Neural cell (in vitro differentiated cells): Measurements from ENCODE around the gene CHST2. TPM values are rescaled to one million over a fixed set of nuclear protein-coding genes. Genes with fewer than 3 reads are reported as not detected.

Source experiments
- H2AFZ ChIP-seq: fragments of 200-600, 300-800 bp; sonication (generic), shearing (Covaris generic); 2 replicates; pipeline ENCODE4 v1.6.0; 2014; ENCODE audit warnings: low read depth, mild to moderate bottlenecking, antibody characterized with exemption, low read length, moderate library complexity
- H3F3A ChIP-seq: fragments of 200-600 bp; shearing (Covaris generic); 2 replicates; pipeline ENCODE4 v1.6.1; 2016; ENCODE audit warnings: mild to moderate bottlenecking, moderate library complexity, mixed read lengths, antibody characterized with exemption, low read length; ENCODE audit not compliant: insufficient read depth, poor library complexity, severe bottlenecking
- H3K27ac ChIP-seq: fragments of 200-600, 300-800 bp; sonication (generic), shearing (Covaris generic); 2 replicates; pipeline ENCODE4 v1.5.1; 2014; ENCODE audit warnings: mild to moderate bottlenecking, low read length, moderate library complexity
- H3K27me3 ChIP-seq: fragments of 300-800, 200-600 bp; sonication (generic), shearing (Covaris generic); 2 replicates; pipeline ENCODE4 v1.6.0; 2014; ENCODE audit warnings: mild to moderate bottlenecking, low read depth, low read length, moderate library complexity; ENCODE audit not compliant: insufficient read depth
- H3K36me3 ChIP-seq: fragments of 300-800, 200-600 bp; sonication (generic), shearing (Covaris generic); 2 replicates; pipeline ENCODE4 v1.5.1; 2014; ENCODE audit warnings: mild to moderate bottlenecking, antibody characterized with exemption, low read length, moderate library complexity; ENCODE audit not compliant: insufficient read depth
- H3K4me2 ChIP-seq: fragments of 300-800, 200-600 bp; sonication (generic), shearing (Covaris generic); 2 replicates; pipeline ENCODE4 v1.6.0; 2014; ENCODE audit warnings: mild to moderate bottlenecking, low read length
- H3K4me3 ChIP-seq: fragments of 300-800, 200-600 bp; sonication (generic), shearing (Covaris generic); 2 replicates; pipeline ENCODE4 v1.5.1; 2014; ENCODE audit warnings: mild to moderate bottlenecking, low read length, moderate library complexity
- H3K79me2 ChIP-seq: fragments of 200-600 bp; shearing (Covaris generic); replicated peaks from 2 replicates; pipeline ENCODE4 v1.6.0; 2014; ENCODE audit warnings: mild to moderate bottlenecking, low read length, moderate library complexity; ENCODE audit not compliant: insufficient read depth
- H3K9ac ChIP-seq: fragments of 300-800, 200-600 bp; sonication (generic), shearing (Covaris generic); 2 replicates; pipeline ENCODE4 v1.6.1; 2016; ENCODE audit warnings: mild to moderate bottlenecking, low read length, mixed read lengths
- H3K9me2 ChIP-seq: fragments of 200-600 bp; shearing (Covaris generic); 2 replicates; pipeline ENCODE4 v1.6.1; 2016; ENCODE audit warnings: mild to moderate bottlenecking, low read length, mixed read lengths; ENCODE audit not compliant: insufficient read depth
- H3K9me3 ChIP-seq: fragments of 200-600, 300-800 bp; sonication (generic), shearing (Covaris generic); 2 replicates; pipeline ENCODE4 v1.6.1; 2016; ENCODE audit warnings: mild to moderate bottlenecking, mixed run types, low read length, moderate library complexity, mixed read lengths
- H4K20me1 ChIP-seq: fragments of 200-600 bp; shearing (Covaris generic); 2 replicates; pipeline ENCODE4 v1.6.1; 2016; ENCODE audit warnings: mild to moderate bottlenecking, mixed run types; ENCODE audit not compliant: insufficient read depth
- EP300 ChIP-seq: fragments of 450-650 bp; conservative IDR thresholded peaks from 2 replicates; pipeline ENCODE4 v1.6.1; 2014; ENCODE audit warnings: antibody characterized with exemption, mild to moderate bottlenecking, moderate library complexity; ENCODE audit not compliant: poor library complexity, severe bottlenecking
- EZH2 ChIP-seq: fragments of 200-600, 300-800 bp; shearing (Covaris generic), sonication (generic); IDR thresholded peaks from 2 replicates; pipeline ENCODE4 v1.6.1; 2014; ENCODE audit warnings: antibody characterized with exemption, low read length, borderline replicate concordance, mild to moderate bottlenecking; ENCODE audit not compliant: insufficient read depth, poor library complexity, severe bottlenecking
- MXI1 ChIP-seq: fragments of 450-650 bp; conservative IDR thresholded peaks from 2 replicates; pipeline ENCODE4 v1.6.1; 2014; ENCODE audit warnings: antibody characterized with exemption, mild to moderate bottlenecking; ENCODE audit not compliant: poor library complexity, severe bottlenecking
- POLR2AphosphoS5 ChIP-seq: IDR thresholded peaks from 2 replicates; pipeline ENCODE4 v1.6.1; 2012
- RAD21 ChIP-seq: fragments of 450-650 bp; conservative IDR thresholded peaks from 2 replicates; pipeline ENCODE4 v1.6.1; 2014; ENCODE audit warnings: antibody characterized with exemption, mild to moderate bottlenecking, moderate library complexity
- SMC3 ChIP-seq: fragments of 450-650 bp; conservative IDR thresholded peaks from 2 replicates; pipeline ENCODE4 v1.6.1; 2014; ENCODE audit warnings: antibody characterized with exemption, mild to moderate bottlenecking, moderate library complexity; ENCODE audit not compliant: poor library complexity
- TAF1 ChIP-seq: IDR thresholded peaks from 2 replicates; pipeline ENCODE4 v1.6.1; 2012; ENCODE audit warnings: low read depth
- polyA plus RNA-seq: library from polyadenylated mRNA; depleted of rRNA; stranded (reverse); fragments of >200 nt; gene quantifications from 2 replicates; pipeline ENCODE4 v1.2.3, GENCODE V29; 2014
- TF ChIP-seq, protein P1 (sequence below): fragments of 450-650 bp; IDR thresholded peaks from 2 replicates; pipeline ENCODE4 v1.5.1; 2014; ENCODE audit warnings: antibody characterized with exemption, mild to moderate bottlenecking, moderate library complexity; ENCODE audit not compliant: poor library complexity, severe bottlenecking
- TF ChIP-seq, protein P2 (sequence below): IDR thresholded peaks from 2 replicates; pipeline ENCODE4 v1.6.1; 2012; ENCODE audit warnings: borderline replicate concordance

The CHST2 gene
- polyA plus RNA-seq, 1 donor from 2014 or later = 5.0 TPM

DNA sequence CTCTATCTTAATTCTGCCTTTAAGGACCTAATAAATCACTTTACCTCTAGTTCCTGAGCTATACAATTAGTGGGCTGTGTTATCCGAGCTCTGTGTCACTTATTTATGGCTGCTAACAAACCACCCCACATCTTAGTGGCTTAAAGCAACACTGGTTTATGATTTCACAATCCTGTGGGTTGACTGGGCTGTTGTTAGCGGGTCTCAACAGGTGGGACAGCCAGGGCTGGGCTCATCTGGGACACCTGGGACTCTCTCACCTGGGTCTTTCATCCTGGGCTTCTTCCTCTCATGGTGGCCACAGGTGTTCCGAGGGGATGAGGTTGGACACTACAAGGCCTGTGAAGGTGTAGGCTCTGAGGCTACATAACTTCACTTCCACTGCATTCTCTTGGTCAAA lies 35.8 kb upstream of the CHST2 start:
- H3K9ac ChIP-seq = no peak overlapping the region
- no peaks in the 10 kb centered on the region for H4K20me1 ChIP-seq
- no peak overlapping the region for H3K27ac ChIP-seq
- no peaks in the 10 kb centered on the region for H3K36me3 ChIP-seq
- H2AFZ ChIP-seq = no peak overlapping the region
- no peak overlapping the region for H3K4me3 ChIP-seq
- no peaks in the 10 kb centered on the region for H3K79me2 ChIP-seq
- H3K9me3 ChIP-seq = no peaks in the 10 kb centered on the region
- no peaks in the 10 kb centered on the region for H3F3A ChIP-seq
- H3K27me3 ChIP-seq = no peaks in the 10 kb centered on the region
- TF ChIP-seq RAD21 (no peak), SMC3 (no peak), TAF1 (no peak)
- TF ChIP-seq, protein P1, sequence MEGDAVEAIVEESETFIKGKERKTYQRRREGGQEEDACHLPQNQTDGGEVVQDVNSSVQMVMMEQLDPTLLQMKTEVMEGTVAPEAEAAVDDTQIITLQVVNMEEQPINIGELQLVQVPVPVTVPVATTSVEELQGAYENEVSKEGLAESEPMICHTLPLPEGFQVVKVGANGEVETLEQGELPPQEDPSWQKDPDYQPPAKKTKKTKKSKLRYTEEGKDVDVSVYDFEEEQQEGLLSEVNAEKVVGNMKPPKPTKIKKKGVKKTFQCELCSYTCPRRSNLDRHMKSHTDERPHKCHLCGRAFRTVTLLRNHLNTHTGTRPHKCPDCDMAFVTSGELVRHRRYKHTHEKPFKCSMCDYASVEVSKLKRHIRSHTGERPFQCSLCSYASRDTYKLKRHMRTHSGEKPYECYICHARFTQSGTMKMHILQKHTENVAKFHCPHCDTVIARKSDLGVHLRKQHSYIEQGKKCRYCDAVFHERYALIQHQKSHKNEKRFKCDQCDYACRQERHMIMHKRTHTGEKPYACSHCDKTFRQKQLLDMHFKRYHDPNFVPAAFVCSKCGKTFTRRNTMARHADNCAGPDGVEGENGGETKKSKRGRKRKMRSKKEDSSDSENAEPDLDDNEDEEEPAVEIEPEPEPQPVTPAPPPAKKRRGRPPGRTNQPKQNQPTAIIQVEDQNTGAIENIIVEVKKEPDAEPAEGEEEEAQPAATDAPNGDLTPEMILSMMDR = no peak
- H3K4me2 ChIP-seq = no peak overlapping the region
- H3K9me2 ChIP-seq = no peaks in the 10 kb centered on the region

DNA sequence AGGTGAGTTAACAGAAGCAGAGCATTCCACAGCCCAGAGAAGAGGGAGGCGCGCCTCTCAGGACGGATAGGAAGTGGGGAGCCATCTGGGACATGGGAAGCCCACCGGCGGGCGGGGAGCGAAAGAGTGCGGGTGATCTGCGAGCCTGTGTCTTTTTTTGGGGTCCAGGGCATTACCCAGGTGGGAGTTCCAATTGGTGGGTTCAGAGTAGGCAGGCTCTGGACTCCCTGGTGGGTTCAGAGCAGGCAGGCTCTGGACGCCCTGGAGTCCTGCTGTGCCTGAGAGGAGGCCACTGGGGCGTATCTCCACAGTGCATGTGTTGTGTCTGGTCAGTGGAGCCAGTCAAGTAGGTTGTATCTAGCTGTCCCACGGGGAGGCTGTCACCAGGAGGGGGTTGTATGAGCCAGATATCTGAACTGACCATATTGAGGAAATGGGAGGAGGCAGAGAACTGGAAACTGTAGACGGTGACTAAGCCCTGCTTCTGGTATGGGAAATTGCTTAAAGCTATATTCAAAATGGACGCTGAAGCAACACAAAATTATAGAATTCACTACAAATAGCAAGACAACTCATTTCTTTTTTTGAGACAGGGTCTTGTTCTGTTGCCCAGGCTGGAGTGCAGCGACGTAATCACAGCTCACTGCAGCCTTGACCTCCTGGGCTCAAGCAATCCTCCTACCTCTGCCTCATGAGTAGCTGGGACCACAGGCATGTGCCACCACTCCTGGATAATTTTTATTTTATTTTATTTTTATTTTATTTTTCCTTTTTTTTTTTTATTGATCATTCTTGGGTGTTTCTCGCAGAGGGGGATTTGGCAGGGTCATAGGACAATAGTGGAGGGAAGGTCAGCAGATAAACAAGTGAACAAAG lies 34.5 kb upstream of the CHST2 start:
- H2AFZ ChIP-seq = no peak overlapping the region
- no peak for TF ChIP-seq POLR2AphosphoS5
- TF ChIP-seq, protein P2, sequence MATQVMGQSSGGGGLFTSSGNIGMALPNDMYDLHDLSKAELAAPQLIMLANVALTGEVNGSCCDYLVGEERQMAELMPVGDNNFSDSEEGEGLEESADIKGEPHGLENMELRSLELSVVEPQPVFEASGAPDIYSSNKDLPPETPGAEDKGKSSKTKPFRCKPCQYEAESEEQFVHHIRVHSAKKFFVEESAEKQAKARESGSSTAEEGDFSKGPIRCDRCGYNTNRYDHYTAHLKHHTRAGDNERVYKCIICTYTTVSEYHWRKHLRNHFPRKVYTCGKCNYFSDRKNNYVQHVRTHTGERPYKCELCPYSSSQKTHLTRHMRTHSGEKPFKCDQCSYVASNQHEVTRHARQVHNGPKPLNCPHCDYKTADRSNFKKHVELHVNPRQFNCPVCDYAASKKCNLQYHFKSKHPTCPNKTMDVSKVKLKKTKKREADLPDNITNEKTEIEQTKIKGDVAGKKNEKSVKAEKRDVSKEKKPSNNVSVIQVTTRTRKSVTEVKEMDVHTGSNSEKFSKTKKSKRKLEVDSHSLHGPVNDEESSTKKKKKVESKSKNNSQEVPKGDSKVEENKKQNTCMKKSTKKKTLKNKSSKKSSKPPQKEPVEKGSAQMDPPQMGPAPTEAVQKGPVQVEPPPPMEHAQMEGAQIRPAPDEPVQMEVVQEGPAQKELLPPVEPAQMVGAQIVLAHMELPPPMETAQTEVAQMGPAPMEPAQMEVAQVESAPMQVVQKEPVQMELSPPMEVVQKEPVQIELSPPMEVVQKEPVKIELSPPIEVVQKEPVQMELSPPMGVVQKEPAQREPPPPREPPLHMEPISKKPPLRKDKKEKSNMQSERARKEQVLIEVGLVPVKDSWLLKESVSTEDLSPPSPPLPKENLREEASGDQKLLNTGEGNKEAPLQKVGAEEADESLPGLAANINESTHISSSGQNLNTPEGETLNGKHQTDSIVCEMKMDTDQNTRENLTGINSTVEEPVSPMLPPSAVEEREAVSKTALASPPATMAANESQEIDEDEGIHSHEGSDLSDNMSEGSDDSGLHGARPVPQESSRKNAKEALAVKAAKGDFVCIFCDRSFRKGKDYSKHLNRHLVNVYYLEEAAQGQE = no peak
- no peak for TF ChIP-seq EZH2
- TF ChIP-seq MXI1 = no peak
- TF ChIP-seq, protein P1 = no peak
- TF ChIP-seq TAF1 = no peak
- no peak for TF ChIP-seq RAD21
- no peak for TF ChIP-seq SMC3
- TF ChIP-seq EP300 = no peak

More for the DNA sequence above, 34.5 kb upstream of the CHST2 start:
- no peaks in the 10 kb centered on the region for H3K79me2 ChIP-seq
- H3K9ac ChIP-seq = no peak overlapping the region
- H3K9me2 ChIP-seq = no peaks in the 10 kb centered on the region
- H3K9me3 ChIP-seq = no peaks in the 10 kb centered on the region
- no peaks in the 10 kb centered on the region for H3K36me3 ChIP-seq
- no peak overlapping the region for H3K4me3 ChIP-seq
- H3K27me3 ChIP-seq = no peaks in the 10 kb centered on the region
- no peak overlapping the region for H3K4me2 ChIP-seq
- H4K20me1 ChIP-seq = no peaks in the 10 kb centered on the region
- no peaks in the 10 kb centered on the region for H3F3A ChIP-seq
- H3K27ac ChIP-seq = no peak overlapping the region
